K562 treated with DMSO at 1 percent for 4 hours (cell line): ENCODE results near the gene EAPP. TPM values are rescaled to one million over a fixed set of nuclear protein-coding genes. Genes with fewer than 3 reads are reported as not detected.

Source experiments
- total RNA-seq: library from RNA; unstranded; fragments of 300-600 nt; gene quantifications from 2 replicates; pipeline ENCODE4 v1.2.3, GENCODE V29; 2022; ENCODE audit not compliant: insufficient read depth

The EAPP gene
- total RNA-seq = 17.1 and 20.8 TPM in 2 replicates

GRCh38 chr14:34539407-34540180 lies at the start of gene EAPP:
TSS of gene EAPP (minus strand) at chr14:34539701. CDS start at chr14:34539628, 73 bp downstream.

Other genes with a start within 250 kb of the EAPP start
- gene SPTSSA, start 77.5 kb downstream of the EAPP start, total RNA-seq = 12.3 and 16.7 TPM in 2 replicates
- gene SNX6, start 90.4 kb upstream of the EAPP start, total RNA-seq = 24.8 and 32.3 TPM in 2 replicates
- gene CFL2, start 174.9 kb upstream of the EAPP start, total RNA-seq = 4.8 and 7.0 TPM in 2 replicates